DMS153 (cell line): ENCODE results near the gene GPRC5C.

ENCODE experiments used
- DNase-seq: peaks from one replicate; lab custom pipeline; 2025; lab: John Stamatoyannopoulos, UW

Gene GPRC5C, protein sequence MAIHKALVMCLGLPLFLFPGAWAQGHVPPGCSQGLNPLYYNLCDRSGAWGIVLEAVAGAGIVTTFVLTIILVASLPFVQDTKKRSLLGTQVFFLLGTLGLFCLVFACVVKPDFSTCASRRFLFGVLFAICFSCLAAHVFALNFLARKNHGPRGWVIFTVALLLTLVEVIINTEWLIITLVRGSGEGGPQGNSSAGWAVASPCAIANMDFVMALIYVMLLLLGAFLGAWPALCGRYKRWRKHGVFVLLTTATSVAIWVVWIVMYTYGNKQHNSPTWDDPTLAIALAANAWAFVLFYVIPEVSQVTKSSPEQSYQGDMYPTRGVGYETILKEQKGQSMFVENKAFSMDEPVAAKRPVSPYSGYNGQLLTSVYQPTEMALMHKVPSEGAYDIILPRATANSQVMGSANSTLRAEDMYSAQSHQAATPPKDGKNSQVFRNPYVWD

DNA sequence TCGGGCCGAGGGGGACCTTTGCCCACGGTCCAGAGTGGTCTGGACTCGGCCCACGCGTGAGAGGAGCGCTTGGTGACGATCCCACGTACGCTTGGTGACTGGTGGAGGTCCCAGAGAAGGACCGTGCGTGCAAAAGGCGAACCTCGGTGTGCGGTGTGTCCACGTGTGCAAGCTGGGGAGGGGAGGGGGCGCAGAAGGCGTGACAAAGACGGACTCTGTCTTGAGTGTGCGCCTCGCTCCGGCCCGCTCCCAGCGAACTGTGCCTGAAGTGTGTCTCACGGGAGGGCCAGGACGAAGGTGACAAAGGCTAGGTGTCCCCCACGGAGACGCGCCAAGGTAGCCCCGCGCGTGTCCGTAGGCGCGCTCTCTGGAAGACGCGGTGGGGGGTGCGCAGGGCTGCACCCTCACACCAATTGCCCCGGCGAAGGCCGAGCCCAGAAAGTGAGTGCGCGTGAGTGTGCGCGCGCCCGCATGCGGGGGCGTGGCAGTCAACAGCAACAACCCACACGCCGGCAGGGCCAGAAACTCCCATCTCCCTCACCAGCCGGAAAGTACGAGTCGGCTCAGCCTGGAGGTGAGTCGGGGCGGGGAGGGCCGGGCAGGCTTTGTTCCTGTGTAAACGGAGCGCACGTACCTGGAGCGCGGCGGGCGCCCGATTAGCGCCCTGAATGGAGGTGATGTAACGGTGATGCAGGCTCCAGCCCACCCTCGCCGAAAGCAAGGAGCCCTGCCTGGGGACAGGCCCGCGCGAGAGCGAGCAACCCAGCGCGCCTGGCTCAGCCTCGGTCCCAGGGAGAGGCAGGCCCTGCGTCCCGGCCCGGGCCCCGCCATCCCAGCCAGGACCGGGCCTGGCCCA lies at the start of gene GPRC5C:
Gene GPRC5C (plus strand): TSS at position 521 of the 856 bp plus-strand sequence. CDS start 7,689 bp downstream, outside the sequence.
- DNase-seq, result peak; percentile 79

DNA sequence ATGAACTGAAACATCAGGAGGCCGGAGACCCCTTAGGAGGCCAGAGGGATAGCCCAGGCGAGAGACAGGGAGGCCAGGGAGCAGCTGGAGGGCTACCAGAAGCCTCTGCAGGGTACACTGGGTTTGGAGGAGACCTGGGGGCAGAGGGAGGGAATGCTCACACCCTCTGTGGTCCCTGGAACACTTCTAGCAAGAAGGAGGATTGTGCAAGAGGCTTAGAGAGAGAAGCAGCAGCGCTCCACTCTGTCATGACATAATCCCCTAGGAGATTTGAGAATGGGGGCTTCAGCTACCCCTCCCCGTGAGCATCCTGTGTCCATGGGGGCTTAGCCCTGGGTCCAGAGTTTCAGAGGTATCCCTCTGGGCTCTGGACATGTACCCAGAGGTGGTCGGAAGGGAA lies 48.7 kb upstream of the GPRC5C start:
- no peak for DNase-seq

DNA sequence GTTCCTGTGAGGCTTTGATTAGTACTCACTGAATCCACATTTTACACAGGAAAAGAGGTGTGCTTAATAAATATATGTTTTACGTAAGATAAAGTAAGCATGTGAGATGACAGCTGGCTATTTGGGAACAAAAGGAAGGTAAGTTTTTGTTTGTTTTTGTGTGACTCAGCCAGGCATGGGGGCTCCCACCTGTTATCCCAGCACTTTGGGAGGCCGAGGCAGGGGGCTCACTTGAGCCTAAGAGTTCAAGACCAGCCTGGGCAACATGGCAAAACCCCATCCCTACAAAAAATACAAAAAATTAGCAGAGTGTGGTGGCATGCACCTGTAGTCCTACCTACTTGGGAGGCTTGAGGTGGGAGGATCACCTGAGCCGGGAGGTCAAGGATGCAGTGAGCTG lies 46.7 kb upstream of the GPRC5C start:
- no peak for DNase-seq

DNA sequence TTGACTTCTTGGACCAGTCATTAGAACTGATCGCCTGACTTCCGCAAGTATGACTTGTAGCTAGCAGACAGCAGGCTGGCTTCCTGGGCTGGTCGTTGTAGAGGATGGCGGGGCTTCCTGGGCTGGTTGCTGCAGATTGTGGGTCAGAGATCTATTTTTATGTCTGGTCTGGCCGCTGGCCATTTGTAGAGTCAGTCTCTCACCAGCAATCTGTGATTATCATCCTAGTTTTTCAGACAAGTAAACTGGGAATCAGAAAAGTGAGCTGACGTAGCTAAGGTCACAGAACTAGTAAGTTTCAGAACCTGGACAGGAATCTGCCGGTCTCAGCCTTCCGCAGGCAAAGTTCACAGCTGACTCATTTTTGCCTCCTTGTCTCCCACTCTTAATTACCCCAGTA lies 45.5 kb upstream of the GPRC5C start:
- no peak for DNase-seq

DNA sequence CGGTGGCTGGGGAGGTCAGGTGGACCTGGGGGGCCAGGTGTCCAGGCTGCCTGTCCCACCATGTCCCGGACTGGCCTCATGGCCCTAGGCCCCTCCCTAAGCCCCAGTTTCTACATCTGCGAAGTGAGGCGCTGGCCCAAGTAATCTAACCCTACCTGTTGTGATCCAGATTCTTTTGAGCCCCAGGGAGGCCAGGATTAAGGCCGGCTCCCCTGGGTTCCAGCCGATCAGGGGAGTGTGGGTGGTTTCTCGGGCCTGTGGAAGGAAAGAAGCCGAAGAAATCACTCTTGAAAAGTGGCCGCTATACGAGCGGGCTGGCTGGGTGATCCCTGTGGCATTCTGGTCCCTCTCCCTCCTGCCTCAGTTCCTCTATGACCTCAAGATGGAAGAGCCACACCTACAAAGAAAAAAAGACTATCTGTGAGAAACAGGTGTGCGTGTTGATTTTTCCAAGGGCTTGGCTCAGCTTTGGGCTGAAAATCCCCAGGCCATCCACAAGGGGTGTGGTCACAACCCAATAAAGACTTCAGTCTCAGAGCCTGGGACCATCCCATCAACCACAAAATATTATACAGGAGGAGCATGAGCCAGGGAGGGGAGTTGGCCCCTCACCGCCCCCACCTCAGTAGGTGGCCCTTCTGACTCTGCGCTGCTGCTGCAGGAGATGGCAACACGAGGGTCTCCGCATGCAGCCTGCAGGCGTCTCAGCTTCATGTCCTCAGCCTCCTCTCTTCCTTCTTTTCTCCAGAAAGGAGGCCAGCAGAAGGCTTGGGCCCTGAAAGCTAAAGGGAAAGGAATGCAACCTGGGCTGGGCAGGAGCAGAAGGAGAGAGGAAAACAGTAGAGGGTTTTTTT lies 44.3 kb upstream of the GPRC5C start:
- DNase-seq, result no peak

DNA sequence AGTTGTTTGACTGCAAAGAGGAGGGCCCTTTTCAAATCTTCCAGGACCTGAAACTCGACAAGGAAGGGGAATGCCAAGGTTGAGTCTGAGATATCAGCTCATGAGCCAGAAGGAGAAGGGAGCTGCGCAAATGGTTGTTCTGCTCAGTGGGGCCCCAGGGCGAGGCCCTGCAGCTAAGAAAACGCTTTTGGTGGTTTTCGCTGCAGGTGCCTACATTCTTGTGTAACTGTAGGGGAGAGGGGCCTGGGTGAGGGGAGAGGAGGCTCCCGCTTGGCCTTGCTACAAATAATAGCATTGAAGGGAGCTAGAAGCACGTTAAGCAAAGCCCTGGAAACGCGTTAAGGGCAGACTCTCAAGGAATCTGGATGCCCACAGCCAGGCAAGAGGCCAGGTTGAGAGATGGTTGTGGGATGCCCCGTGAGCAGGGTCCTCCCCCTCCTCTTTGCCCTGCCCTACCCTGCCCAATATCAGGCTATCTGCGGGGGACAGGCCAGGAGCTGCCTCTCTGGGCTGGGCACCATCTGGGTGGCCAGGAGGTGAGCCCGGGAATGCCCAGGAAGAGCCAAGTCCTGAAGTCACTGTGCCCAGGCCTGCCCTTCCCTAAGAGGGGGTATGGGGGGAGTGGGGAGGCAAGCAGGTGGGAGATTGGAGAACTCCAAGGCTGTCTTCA lies 42.7 kb upstream of the GPRC5C start:
- no peak for DNase-seq

DNA sequence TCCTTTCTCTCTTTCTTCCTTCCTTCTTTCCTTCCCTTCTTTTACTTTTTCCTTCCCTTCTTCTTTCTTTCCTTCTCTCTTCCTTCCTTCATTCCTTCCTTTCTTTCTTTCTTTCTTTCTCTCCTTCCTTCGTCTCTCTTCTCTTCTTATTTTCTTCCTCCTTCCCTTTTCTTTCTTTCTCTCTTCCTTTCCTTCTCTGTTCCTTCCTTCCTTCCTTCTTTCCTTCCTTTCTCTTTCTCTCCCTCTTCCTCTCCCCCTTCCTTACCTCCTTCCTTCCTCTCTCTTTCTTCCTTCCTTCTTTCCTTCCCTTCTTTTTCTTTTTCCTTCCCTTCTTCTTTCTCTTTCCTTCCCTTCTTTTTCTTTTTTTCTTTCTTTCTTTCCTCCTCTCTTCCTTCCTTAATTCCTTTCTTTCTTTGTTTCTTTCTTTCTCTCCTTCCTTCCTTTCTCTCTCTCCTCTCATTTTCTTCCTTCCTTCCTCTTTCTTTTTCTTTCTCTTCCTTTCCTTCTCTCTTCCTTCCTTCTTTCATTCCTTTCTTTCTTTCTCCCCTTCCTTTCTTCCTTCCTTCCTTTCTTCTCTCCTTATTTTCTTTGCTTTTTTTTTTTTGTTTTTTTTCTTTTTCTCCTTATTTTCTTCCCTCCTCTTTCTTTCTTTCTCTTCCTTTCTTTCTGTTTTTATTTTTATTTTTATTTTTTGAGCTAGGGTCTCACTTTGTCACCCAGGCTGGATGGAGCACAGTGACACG lies 41.8 kb upstream of the GPRC5C start:
- no peak for DNase-seq

DNA sequence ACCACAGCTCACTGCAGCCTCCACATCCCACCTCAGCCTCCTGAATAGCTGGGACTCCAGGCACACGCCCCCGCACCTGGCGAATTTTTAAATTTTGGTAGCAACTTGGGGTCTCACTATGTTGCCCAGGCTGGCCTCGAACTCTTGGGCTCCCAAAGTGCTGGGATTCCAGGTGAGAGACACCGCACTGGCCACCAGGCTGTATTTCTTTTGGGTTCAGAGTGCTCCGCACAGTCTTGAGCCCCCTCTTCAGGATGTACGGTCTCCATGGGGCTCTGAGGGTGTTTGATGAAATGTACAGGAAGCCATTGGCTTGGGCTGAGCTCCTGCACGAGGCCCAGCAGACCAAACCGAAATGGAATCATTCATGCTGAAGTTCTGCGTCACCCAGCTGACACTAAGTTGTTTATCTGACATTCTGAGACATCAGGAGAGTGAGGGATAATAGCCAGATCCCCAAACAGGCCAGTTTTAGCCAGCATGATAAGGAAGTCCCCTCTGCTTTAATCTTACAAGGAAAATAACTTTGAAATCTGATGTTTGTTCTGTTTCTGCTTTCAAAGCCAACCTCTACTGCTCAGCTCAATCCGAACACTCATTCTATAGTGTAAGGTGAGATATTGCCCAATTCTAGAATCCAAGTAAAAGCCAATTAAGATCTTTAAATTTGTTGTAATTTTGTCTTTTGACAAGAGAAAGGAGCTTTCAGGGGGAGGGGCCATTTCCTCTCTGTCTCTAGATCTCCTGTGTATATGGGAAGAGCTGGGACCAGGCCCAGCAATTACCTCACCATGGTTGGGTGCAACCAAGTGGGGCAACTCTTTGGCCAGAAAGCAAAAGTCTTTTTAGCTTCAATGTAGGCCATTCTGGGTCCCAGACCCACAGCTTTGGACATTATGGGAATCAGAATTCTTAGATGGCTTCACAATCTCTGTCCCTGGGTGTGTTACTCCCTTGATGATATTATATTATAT lies 40.9 kb upstream of the GPRC5C start:
- no peak for DNase-seq

DNA sequence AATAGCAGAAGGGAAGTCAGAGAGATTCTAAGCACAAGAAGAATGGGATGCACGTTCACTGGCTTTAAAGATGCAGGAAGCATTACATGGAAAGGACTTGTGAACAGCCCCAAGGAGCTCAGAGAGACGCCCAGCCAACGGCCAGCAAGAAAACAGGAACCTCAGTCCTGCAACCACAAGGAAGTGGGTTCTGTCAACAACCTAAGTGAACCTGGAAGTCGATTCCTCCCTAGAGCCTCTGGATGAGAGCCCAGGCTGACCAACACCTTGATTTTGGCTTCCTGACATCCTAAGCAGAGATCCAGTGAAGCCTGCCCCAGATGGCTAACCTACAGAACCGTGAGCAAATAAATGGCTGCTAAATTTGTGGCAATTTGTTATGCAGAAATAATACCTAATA lies 40.1 kb upstream of the GPRC5C start:
- no peak for DNase-seq

DNA sequence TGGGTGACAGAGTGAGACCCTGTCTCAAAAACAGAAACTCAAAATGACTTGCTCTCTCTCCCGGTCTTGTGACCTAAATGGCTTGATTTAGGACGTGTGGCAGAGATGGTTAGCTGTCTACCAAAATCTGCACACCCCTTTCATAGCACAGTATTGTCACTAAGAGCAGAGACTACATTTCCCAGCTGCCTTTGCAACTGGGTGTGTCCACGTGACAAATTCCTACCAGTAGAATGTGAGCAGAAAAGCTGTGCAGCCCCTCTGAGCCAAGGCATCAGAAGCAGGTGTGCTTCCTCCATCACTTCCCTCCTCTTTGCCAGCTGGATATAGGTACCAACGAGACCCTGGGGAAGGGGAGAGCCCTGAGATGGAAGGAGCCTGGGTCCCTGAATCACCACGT lies 39.0 kb upstream of the GPRC5C start:
- DNase-seq, result no peak

DNA sequence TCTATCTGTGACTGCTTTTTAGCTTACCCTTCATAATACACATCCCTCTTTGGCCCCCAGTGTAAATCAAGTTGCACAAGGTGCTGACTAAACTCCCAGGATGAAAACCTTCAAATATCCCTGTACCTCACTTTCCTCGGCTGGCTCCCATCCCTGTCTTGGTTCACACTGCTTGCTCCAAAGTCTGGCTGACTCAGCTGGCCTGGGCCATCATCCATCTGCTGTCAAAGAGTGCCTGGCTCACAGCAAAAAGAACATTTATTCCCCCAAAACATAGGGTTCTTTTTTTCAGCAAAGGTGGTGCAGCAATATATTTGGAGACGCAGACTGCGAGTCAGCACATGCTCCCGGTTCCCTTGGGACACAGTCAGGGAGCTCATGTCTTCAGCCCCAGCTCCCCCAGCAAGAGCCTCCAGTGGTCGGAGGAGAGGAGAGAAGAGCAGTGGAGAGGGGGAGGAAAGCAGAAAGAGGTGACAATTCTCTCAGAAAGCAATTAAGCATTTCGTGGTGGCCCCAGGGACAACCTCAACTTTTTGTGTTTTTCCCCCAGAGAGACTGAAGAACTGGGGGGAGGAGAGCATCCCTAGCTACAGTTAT lies 38.4 kb upstream of the GPRC5C start:
- DNase-seq, result no peak

DNA sequence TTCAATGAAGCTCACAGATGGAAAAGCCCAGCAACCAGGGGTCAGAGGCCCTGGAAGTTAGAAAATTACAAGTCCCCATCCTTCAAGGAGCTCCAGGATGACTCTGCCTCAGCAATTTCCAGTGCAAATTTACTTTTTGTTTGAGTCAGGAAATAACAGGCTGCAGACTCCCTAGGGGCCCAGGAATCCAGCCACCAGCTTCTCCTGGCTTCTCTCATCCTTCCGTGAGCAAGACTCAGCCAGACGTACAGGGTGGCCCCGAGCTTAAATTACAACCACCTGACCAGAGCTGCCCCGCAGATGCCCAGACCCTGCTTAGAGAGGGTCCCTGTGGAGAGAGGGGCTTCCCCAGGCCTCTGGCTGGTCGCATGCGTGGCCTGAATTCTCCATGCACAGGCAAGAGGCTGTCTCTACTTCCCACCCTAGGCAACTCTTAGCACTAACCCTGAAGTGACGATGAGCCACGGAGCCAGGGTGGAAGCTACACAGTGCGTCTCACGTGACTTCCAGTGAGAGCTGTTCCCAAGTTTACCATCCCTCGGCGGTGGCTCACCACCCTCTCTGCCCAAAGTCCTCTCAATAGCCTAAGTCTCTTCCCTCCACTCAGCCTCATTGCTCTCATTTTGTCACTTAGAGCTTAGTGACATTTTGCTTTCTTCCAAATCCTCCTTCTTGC lies 37.5 kb upstream of the GPRC5C start:
- DNase-seq, result no peak

DNA sequence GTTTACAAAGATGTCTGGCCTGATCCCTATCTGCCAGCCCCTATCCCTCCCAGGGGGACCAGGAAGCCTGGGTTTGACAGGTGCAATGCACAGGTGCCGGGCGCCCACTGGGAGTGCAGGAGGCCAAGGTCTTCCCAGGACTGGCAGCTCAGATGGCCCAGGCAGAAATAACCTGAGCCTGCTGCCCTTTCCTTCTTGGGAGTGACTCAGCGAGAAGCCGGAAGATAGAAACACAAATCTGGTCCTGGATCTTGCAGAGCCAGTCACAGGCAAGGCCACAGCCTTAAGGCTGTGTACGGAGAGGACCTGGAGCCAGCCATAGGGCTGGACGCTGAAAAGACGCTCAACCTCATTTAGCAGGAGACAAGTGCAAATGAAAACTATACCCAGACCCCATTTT lies 36.9 kb upstream of the GPRC5C start:
- DNase-seq, result no peak

DNA sequence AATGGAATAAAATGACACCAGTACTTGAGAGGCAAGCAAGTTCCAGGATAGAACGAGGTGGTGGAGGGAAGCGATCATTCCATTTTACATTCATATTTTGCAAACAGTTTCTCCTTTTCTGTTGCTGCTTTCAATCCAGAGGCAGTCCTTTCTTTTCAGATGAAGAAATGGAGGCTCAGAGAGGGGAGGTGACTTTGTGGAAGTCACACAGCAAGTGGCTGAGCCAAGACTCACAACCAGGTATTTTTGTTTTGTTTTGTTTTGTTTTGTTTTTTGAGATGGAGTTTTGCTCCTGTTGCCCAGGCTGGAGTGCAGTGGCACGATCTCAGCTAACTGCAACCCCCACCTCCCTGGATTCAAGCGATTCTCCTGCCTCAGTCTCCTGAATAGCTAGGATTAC lies 35.3 kb upstream of the GPRC5C start:
- no peak for DNase-seq

DNA sequence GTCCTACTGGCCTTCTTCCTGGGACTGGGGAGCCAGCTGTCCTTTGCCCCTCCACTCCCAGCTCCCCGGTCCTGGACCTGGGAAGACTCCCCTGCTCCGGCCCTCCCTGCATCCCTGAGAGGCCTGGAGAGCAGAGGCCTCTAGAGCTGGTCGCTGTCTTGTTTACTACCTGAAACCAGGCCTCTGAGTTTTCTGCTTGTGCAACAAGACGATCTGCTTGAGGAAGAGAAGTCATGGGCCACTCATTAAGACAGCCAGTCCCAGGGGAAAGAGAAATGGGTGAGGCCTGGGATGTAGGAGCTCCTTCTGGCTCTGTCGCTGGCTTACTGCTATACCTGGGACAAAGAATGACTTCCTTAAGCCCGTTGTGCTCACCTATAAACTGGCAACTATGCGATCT lies 29.8 kb upstream of the GPRC5C start:
- no peak for DNase-seq

DNA sequence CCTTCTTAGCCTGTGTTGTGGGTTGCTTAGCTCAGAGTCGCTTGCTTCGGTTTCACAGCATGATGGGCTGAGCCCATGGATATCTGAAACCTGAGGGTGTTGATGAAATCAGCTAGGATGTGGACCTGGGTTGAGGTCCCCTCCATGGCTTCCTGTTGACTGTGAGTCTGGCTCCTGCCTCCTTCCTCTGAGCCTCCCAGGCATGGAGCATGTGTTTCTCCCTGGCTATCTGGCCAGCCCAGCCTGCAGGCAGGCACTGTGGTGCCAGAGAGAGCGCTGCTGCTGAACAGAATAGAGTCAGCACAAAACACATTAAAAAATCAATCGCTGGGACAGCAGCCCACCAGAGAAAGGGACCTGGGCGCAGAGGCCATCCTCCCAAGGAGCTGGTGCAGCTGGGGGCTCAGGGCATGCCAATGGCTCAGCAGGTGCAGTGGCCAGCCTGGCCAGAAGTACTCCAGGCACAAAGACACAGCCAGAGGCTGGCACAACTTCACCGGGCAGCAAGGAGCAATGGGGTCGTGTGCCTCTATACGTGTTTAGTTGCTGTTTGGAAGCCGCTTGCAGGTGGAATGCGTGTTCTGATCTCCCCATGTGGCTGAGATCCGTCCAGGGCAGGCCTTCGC lies 28.3 kb upstream of the GPRC5C start:
- no peak for DNase-seq

DNA sequence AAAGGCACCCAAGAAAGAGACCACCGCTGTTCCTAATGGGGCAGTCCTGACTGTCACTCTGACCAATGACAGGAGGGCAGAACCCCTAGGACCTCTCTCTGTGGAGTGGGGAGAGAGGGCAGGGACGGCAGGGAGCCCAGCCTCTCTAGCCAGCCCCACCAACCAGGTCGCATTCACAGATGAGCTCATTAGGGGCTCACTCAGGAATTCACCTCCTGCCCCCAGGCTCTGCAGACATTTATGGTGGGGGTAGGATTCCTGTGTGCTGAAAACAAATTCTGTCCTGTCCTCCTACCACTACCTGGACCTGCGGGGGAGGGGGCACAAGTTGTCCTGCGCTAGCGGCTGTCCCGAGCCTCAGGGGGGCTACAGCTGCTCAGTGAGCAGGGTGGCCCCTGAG lies 27.7 kb upstream of the GPRC5C start:
- no peak for DNase-seq

DNA sequence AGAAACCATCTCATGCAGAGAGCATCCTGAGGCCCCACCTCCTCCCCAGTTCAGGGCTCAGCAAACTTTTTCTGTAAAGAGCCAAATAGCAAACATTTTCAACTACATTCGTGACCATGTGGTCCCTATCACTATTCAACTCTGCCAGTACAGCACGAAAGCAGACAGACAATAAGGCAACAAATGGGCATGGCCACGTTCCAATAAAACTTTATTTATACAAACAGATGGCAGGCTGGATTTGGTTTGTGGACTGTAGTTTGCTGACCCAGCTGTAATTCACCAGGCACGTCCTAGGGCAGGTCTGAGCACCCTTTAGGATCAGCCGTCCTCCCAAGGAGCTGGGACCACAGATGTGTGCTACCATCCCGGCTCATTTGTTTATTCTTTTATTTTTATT lies 27.1 kb upstream of the GPRC5C start:
- DNase-seq, result no peak
